Fibroblast of lung (primary cell): ENCODE measurements around the gene CIC. TPM values are rescaled to one million over a fixed set of nuclear protein-coding genes. Genes with fewer than 3 reads are reported as not detected.

Source experiments
- DNase-seq, 2 donors: peaks; one replicate each; pipeline versions ENCODE4 v3.0.0 to v3.0.0-alpha.2; 2010; ENCODE audit warnings: low read depth in 2 of 2
- H2AFZ ChIP-seq: 2 replicates; pipeline ENCODE4 v1.5.1; 2012; ENCODE audit warnings: low read length, control low read depth, inconsistent platforms
- H3K27ac ChIP-seq: 2 replicates; pipeline ENCODE4 v1.5.1; 2011; ENCODE audit warnings: low read length, control low read depth; ENCODE audit not compliant: insufficient read depth
- H3K27me3 ChIP-seq: 2 replicates; pipeline ENCODE4 v1.5.1; 2011; ENCODE audit warnings: mild to moderate bottlenecking, low read length; ENCODE audit not compliant: control insufficient read depth, insufficient read depth
- H3K36me3 ChIP-seq: 2 replicates; pipeline ENCODE4 v1.5.1; 2011; ENCODE audit warnings: low read length; ENCODE audit not compliant: control insufficient read depth, insufficient read depth
- H3K4me1 ChIP-seq: 2 replicates; pipeline ENCODE4 v1.5.1; 2011; ENCODE audit warnings: low read length; ENCODE audit not compliant: control insufficient read depth, insufficient read depth; ENCODE audit errors: extremely low read depth
- H3K4me2 ChIP-seq: 2 replicates; pipeline ENCODE4 v1.5.1; 2011; ENCODE audit warnings: low read length, control low read depth; ENCODE audit not compliant: insufficient read depth; ENCODE audit errors: extremely low read depth
- H3K4me3 ChIP-seq, 4 experiments: fragments of 200-600 bp in 1 of 4; sonication (generic) in 1 of 4; replicated peaks in 1 of 4; 2 replicates each; pipeline ENCODE4 v1.5.1; 2011 to 2016; ENCODE audit warnings: low read length in 4 of 4, low read depth in 3 of 4, mild to moderate bottlenecking in 3 of 4, control low read depth in 2 of 4, inconsistent platforms in 1 of 4, mixed read lengths in 1 of 4; ENCODE audit not compliant: insufficient read depth in 1 of 4; ENCODE audit errors: control extremely low read depth in 1 of 4
- H3K79me2 ChIP-seq: 2 replicates; pipeline ENCODE4 v1.5.1; 2012; ENCODE audit warnings: mild to moderate bottlenecking, low read length, inconsistent platforms; ENCODE audit not compliant: control insufficient read depth, insufficient read depth
- H3K9ac ChIP-seq: 2 replicates; pipeline ENCODE4 v1.5.1; 2011; ENCODE audit warnings: mild to moderate bottlenecking, low read length, control low read depth; ENCODE audit not compliant: insufficient read depth
- H3K9me3 ChIP-seq: 2 replicates; pipeline ENCODE4 v1.5.1; 2012; ENCODE audit warnings: low read depth, low read length; ENCODE audit not compliant: control insufficient read depth, insufficient read depth
- H4K20me1 ChIP-seq: 2 replicates; pipeline ENCODE4 v1.5.1; 2011; ENCODE audit warnings: low read length; ENCODE audit not compliant: control insufficient read depth, insufficient read depth; ENCODE audit errors: extremely low read depth
- CTCF ChIP-seq, 2 donors: IDR thresholded peaks in 1 of 2; conservative IDR thresholded peaks in 1 of 2; 1 replicate in 1 of 2; 2 replicates in 1 of 2; pipeline ENCODE4 v1.5.1; 2011 to 2012; ENCODE audit warnings: low read length in 2 of 2, control low read depth in 1 of 2, inconsistent platforms in 1 of 2, low read depth in 1 of 2, mild to moderate bottlenecking in 1 of 2
- EZH2 ChIP-seq: IDR thresholded peaks from 2 replicates; pipeline ENCODE4 v1.5.1; 2012; ENCODE audit warnings: low read length, control low read depth, mild to moderate bottlenecking; ENCODE audit errors: missing control alignments
- polyA plus RNA-seq, 2 donors: library from polyadenylated mRNA; depleted of rRNA in 1 of 2; stranded (reverse) in 1 of 2; unstranded in 1 of 2; fragments of >200 nt; gene quantifications; 2 replicates each; pipeline ENCODE4 v1.2.1, GENCODE V29; 2011 to 2012; ENCODE audit warnings: missing spikeins in 1 of 2
- total RNA-seq: library from RNA; depleted of rRNA; stranded (reverse); fragments of >200 nt; gene quantifications from 2 replicates; pipeline ENCODE4 v1.2.1, GENCODE V29; 2014

The CIC gene
- total and polyA plus RNA-seq, 2 donors (not counting 1 experiment from before 2014, with no cell fraction given): 8.5 to 23.6 TPM

- Histone ChIP-seq H3K4me1 (peaks cover 13% of the 10 kb centered on the region), H3K4me2 (peak overlapping the region; percentile 96), H3K27ac (peak overlapping the region; percentile 97), H3K27me3 (no peaks in the 10 kb centered on the region), H3K9me3 (no peaks in the 10 kb centered on the region), H4K20me1 (no peaks in the 10 kb centered on the region), H2AFZ (no peak overlapping the region), H3K4me3 (peak overlapping the region; percentile 82 to 85 (median 84)), H3K79me2 (peaks cover 46% of the 10 kb centered on the region), H3K36me3 (peaks cover 26% of the 10 kb centered on the region), H3K9ac (peak overlapping the region; percentile 68)
- TF ChIP-seq EZH2 (no peak), CTCF (conservative IDR thresholded peaks at IDR 0.05 in 1 of 2, IDR thresholded peaks at IDR 0.05 in 1 of 2; ENCODE audit: low read depth in 1 of 2, low read length in 2 of 2) (no peak)
- DNase-seq: peak; percentile 61 to 68
These were observed 1.4 kb downstream of the CIC start for GRCh38 chr19:42270346-42271044.

- H3K36me3 ChIP-seq: peaks cover 26% of the 10 kb centered on the region
- no peak for DNase-seq
- H3K79me2 ChIP-seq: peaks cover 48% of the 10 kb centered on the region
These were observed 2.0 kb downstream of the CIC start for GRCh38 chr19:42271045-42271419.

More at GRCh38 chr19:42271045-42271419, 2.0 kb downstream of the CIC start:
- TF ChIP-seq CTCF (conservative IDR thresholded peaks at IDR 0.05 in 1 of 2, IDR thresholded peaks at IDR 0.05 in 1 of 2; ENCODE audit: low read depth in 1 of 2, low read length in 2 of 2) (no peak), EZH2 (no peak)
- no peaks in the 10 kb centered on the region for H4K20me1 ChIP-seq
- no peaks in the 10 kb centered on the region for H3K27me3 ChIP-seq
- H3K4me1 ChIP-seq: peaks cover 13% of the 10 kb centered on the region
- H3K9me3 ChIP-seq: no peaks in the 10 kb centered on the region
- H2AFZ ChIP-seq: no peak overlapping the region
- H3K4me2 ChIP-seq: peak overlapping the region; percentile 96
- H3K4me3 ChIP-seq: peak overlapping the region in 2 of 4 experiments; percentile 82 to 84
- H3K9ac ChIP-seq: peak overlapping the region; percentile 68
- peak overlapping the region; percentile 97 for H3K27ac ChIP-seq
